Heart left ventricle (tissue), 16 donors: ENCODE results near the gene RALGPS1. TPM values are rescaled to one million over a fixed set of nuclear protein-coding genes. Genes with fewer than 3 reads are reported as not detected.
A peak's percentile ranks its signal among the peaks of the same experiment; 100 is the strongest.

Source experiments
- ATAC-seq, 4 donors: fragments of 200-7000 bp; cut with Tn5 transposase; one replicate each; pipeline ENCODE4 v1.9.1; 2020 to 2022; ENCODE audit warnings: moderate library complexity in 4 of 4, mild to moderate bottlenecking in 3 of 4, moderate number of reproducible peaks in 1 of 4
- DNase-seq, 5 donors: peaks; one replicate each; pipeline ENCODE4 v3.0.0-alpha.2; 2020
- H3K27ac ChIP-seq, 12 donors: fragments of 200-600 bp; sonication (generic) in 4 of 12; one replicate each; pipeline versions ENCODE4 v1.5.0 to v1.8.0; 2016 to 2022; ENCODE audit warnings: mild to moderate bottlenecking in 2 of 12
- H3K27me3 ChIP-seq, 9 donors: fragments of 200-600 bp; sonication (generic) in 2 of 9; one replicate each; pipeline versions ENCODE4 v1.5.1 to v1.8.0; 2016 to 2022; ENCODE audit warnings: mild to moderate bottlenecking in 3 of 9
- H3K36me3 ChIP-seq, 9 donors: fragments of 200-600 bp; sonication (generic) in 2 of 9; one replicate each; pipeline versions ENCODE4 v1.5.0 to v1.8.0; 2018 to 2022; ENCODE audit warnings: mild to moderate bottlenecking in 2 of 9
- H3K4me1 ChIP-seq, 12 donors: fragments of 200-600 bp; sonication (generic) in 4 of 12; one replicate each; pipeline versions ENCODE4 v1.5.0 to v1.8.0; 2016 to 2022; ENCODE audit warnings: mild to moderate bottlenecking in 3 of 12
- H3K4me3 ChIP-seq, 12 donors: fragments of 200-600 bp; sonication (generic) in 4 of 12; one replicate each; pipeline versions ENCODE4 v1.5.0 to v1.8.0; 2017 to 2022; ENCODE audit warnings: mild to moderate bottlenecking in 9 of 12, moderate library complexity in 4 of 12
- H3K9me3 ChIP-seq, 12 donors: fragments of 200-600 bp; sonication (generic) in 4 of 12; one replicate each; pipeline versions ENCODE4 v1.5.0 to v1.8.0; 2016 to 2022; ENCODE audit warnings: mild to moderate bottlenecking in 1 of 12
- POLR2A ChIP-seq, 2 donors: fragments of 450-650 bp; IDR thresholded peaks; one replicate each; pipeline ENCODE4 v1.6.1; 2017; ENCODE audit warnings: antibody characterized with exemption in 2 of 2, mild to moderate bottlenecking in 2 of 2, moderate library complexity in 2 of 2
- WGBS, 4 donors: extraction: QIAGEN DNeasy Blood & Tissue Kit in 2 of 4; methylation state at CpG; one replicate each; pipeline versions ENCODE4 v1.1.5 to v1.1.7; 2013 to 2018; 5-methylcytosine and 5-hydroxymethylcytosine counted together
- intact Hi-C, 10 donors: fragments of 100-400 bp; cut with DNase I; formaldehyde crosslinking; loops; one replicate each; pipeline versions ENCODE4 v1.11.1 to v1.14.2; 2022
- polyA plus RNA-seq, 2 donors: library from polyadenylated mRNA; stranded (reverse); fragments of 200-250 nt; gene quantifications; one replicate each; pipeline ENCODE4 v1.2.3, GENCODE V29; 2013
- total RNA-seq, 9 donors: library from RNA; depleted of rRNA in 2 of 9; stranded (reverse); fragments of >200 nt in 2 of 9; fragmentation: NEBNext Ultra II Directional in 3 of 9; extraction: Animal tissue kit (Norgen Biotek cat#: 25700) in 3 of 9; gene quantifications; one replicate each; pipeline versions ENCODE4 v1.1.0 to v1.2.4, GENCODE V29; 2016 to 2023
- TF ChIP-seq, protein P1 (sequence below), 12 donors: fragments of 200-600 bp; sonication (generic) in 4 of 12; IDR thresholded peaks; one replicate each; pipeline versions ENCODE4 v1.5.0 to v1.8.0; 2018 to 2022; ENCODE audit warnings: antibody characterized with exemption in 12 of 12, mild to moderate bottlenecking in 5 of 12
- donor health status: ischemic (EF 13 %, LVEDD 7.1; RV severe dilation, severe dysfunction).
- donor health status: healthy with polysubstance abuse.
- donor health status: DM: no; HTN: yes; CAD: no.
- donor health status: DM: no; HTN: no; CAD: no.
- donor health status: ischemic (EF 25% LVEDD 6.9; RV normal size, moderate dysfunction).
- donor health status: ischemic (EF 25% LVEDD 5.7; RV mildly dilated, moderate dysfunction).
- donor health status: healthy.
- donor health status: DM: yes; HTN: yes; CAD: no.
- donor health status: ischemic (EF 35%, LVEDD 5.7; RV mildly dilated, moderate dysfunction).
- donor health status: nonischemic (EF 11% LVEDD 7.7; RV severe dilation, severe dysfunction).
- donor health status: DM: yes; HTN: yes; CAD: no.
- donor health status: PGD.
- donor health status: ischemic (EF 29% LVEDD 5.4; RV normal size, mild dysfunction).
- donor health status: nonischemic (EF 23%, LVEDD 6.1; RV moderate dilation, normal function).

The RALGPS1 gene
- total and polyA plus RNA-seq, 11 donors = 8.0 to 21.8 (median 14.4) TPM

DNA sequence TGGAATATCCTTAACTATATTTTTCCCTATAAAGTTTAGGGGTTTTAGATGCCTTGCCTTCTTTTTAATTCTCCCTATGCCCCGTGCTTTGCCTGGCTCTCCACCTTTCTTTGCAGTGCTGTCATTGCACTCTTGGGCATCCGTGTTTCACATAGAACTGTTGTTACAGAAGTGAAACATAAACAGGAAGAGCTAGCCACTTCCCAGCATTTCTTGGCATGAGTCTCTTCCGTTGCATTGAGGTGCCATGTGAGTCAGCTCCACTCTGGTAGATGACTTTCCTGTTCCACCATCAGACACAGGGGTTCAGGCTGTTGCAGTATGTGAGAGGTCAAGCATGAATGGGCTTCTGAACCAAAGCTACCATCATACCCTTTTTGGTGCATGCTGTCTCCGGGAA lies 134.5 kb downstream of the RALGPS1 start:
- H3K27ac ChIP-seq = peak overlapping the region in 9 of 12 donors; percentile 7 to 82 (median 41)
- H3K36me3 ChIP-seq = no peaks in the 10 kb centered on the region
- H3K4me3 ChIP-seq = peak overlapping the region in 2 of 12 donors; percentile 20 to 37
- H3K27me3 ChIP-seq = no peaks in the 10 kb centered on the region
- H3K9me3 ChIP-seq = no peaks in the 10 kb centered on the region
- intact Hi-C loops = loop anchor here in 1 of 10 donors (10.0 kb wide), 1 partner anchor 116 kb away; no protein-coding TSS in a partner anchor
- WGBS, 4 donors = 50 to 58% (median 54%) methylated on average over 4 of the region's 4 CpGs
- ATAC-seq (peak in 3 of 4 donors; percentile 68 to 86 (median 81)), DNase-seq (peak in 2 of 5 donors; percentile 45 to 52)
- no peak for TF ChIP-seq POLR2A (IDR thresholded peaks at IDR 0.05)
- TF ChIP-seq, protein P1, sequence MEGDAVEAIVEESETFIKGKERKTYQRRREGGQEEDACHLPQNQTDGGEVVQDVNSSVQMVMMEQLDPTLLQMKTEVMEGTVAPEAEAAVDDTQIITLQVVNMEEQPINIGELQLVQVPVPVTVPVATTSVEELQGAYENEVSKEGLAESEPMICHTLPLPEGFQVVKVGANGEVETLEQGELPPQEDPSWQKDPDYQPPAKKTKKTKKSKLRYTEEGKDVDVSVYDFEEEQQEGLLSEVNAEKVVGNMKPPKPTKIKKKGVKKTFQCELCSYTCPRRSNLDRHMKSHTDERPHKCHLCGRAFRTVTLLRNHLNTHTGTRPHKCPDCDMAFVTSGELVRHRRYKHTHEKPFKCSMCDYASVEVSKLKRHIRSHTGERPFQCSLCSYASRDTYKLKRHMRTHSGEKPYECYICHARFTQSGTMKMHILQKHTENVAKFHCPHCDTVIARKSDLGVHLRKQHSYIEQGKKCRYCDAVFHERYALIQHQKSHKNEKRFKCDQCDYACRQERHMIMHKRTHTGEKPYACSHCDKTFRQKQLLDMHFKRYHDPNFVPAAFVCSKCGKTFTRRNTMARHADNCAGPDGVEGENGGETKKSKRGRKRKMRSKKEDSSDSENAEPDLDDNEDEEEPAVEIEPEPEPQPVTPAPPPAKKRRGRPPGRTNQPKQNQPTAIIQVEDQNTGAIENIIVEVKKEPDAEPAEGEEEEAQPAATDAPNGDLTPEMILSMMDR (IDR thresholded peaks at IDR 0.05) = peak in 9 of 12 donors; percentile 8 to 54 (median 33)
- H3K4me1 ChIP-seq = peaks cover 0 to 53% (median 31%) of the 10 kb centered on the region in 12 donors

GRCh38 chr9:127049581-127049980 lies 135.0 kb downstream of the RALGPS1 start:
- ATAC-seq = no peak
- intact Hi-C loops = loop anchor here in 1 of 10 donors (10.0 kb wide), 1 partner anchor 115 kb away; no protein-coding TSS in a partner anchor
- no peaks in the 10 kb centered on the region for H3K9me3 ChIP-seq
- peak overlapping the region in 6 of 12 donors; percentile 10 to 82 (median 40) for H3K27ac ChIP-seq
- H3K27me3 ChIP-seq = no peaks in the 10 kb centered on the region
- WGBS, 4 donors = 86 to 97% (median 88%) methylated on average over 8 of the region's 8 CpGs
- no peak for DNase-seq
- peaks cover 0 to 58% (median 36%) of the 10 kb centered on the region in 12 donors for H3K4me1 ChIP-seq
- TF ChIP-seq POLR2A (IDR thresholded peaks at IDR 0.05) = no peak
- TF ChIP-seq, protein P1 (IDR thresholded peaks at IDR 0.05) = no peak
- no peak overlapping the region for H3K4me3 ChIP-seq
- H3K36me3 ChIP-seq = no peaks in the 10 kb centered on the region

- H3K4me3 ChIP-seq = no peak overlapping the region
- DNase-seq (no peak), ATAC-seq (no peak)
- H3K27me3 ChIP-seq = no peaks in the 10 kb centered on the region
- no peaks in the 10 kb centered on the region for H3K9me3 ChIP-seq
- intact Hi-C loops = loop anchor here in 1 of 10 donors (10.0 kb wide), 1 partner anchor 145 kb away; no protein-coding TSS in a partner anchor
- TF ChIP-seq, protein P1 (IDR thresholded peaks at IDR 0.05) = no peak
- TF ChIP-seq POLR2A (IDR thresholded peaks at IDR 0.05) = no peak
- 92 to 98% (median 96%) methylated on average over 3 of the region's 3 CpGs for WGBS, 4 donors
- peaks cover 0 to 59% (median 38%) of the 10 kb centered on the region in 12 donors for H3K4me1 ChIP-seq
- H3K36me3 ChIP-seq = no peaks in the 10 kb centered on the region
- peak overlapping the region in 2 of 12 donors; percentile 37 to 82 for H3K27ac ChIP-seq
These were observed 135.6 kb downstream of the RALGPS1 start for GRCh38 chr9:127050152-127050551.

- H3K27me3 ChIP-seq = no peaks in the 10 kb centered on the region
- TF ChIP-seq POLR2A (IDR thresholded peaks at IDR 0.05) = no peak
- TF ChIP-seq, protein P1 (IDR thresholded peaks at IDR 0.05) = no peak
- no peak overlapping the region for H3K4me3 ChIP-seq
- intact Hi-C loops = loop anchor here in 1 of 10 donors (10.0 kb wide), 1 partner anchor 144 kb away; no protein-coding TSS in a partner anchor
- WGBS, 4 donors = 87 to 93% (median 87%) methylated on average over 7 of the region's 7 CpGs
- peaks cover 0 to 60% (median 39%) of the 10 kb centered on the region in 12 donors for H3K4me1 ChIP-seq
- no peak overlapping the region for H3K27ac ChIP-seq
- no peak for ATAC-seq
- H3K36me3 ChIP-seq = no peaks in the 10 kb centered on the region
- no peaks in the 10 kb centered on the region for H3K9me3 ChIP-seq
- no peak for DNase-seq
These were observed 136.0 kb downstream of the RALGPS1 start for GRCh38 chr9:127050591-127051001.
